SK-N-SH treated with all-trans-retinoic acid at 6 μM for 48 hours (cell line): ENCODE results near the gene GALNTL6.

Experiments used
- CREB5 ChIP-seq: fragments of 250-450 bp; sonication (Bioruptor Pico); IDR thresholded peaks from 2 replicates; pipeline ENCODE4 v1.5.1; 2020; ENCODE audit warnings: low read depth, mild to moderate bottlenecking, moderate library complexity
- TF ChIP-seq, protein P1 (sequence below): fragments of 250-450 bp; sonication (Bioruptor Pico); IDR thresholded peaks from 2 replicates; pipeline ENCODE4 v1.8.0; 2020; ENCODE audit warnings: mild to moderate bottlenecking, moderate library complexity, borderline replicate concordance

GRCh38 chr4:172404676-172405075 lies 591.5 kb downstream of the GALNTL6 start:
- no peak for TF ChIP-seq CREB5 (CRISPR knock-in tag)
- TF ChIP-seq, protein P1, sequence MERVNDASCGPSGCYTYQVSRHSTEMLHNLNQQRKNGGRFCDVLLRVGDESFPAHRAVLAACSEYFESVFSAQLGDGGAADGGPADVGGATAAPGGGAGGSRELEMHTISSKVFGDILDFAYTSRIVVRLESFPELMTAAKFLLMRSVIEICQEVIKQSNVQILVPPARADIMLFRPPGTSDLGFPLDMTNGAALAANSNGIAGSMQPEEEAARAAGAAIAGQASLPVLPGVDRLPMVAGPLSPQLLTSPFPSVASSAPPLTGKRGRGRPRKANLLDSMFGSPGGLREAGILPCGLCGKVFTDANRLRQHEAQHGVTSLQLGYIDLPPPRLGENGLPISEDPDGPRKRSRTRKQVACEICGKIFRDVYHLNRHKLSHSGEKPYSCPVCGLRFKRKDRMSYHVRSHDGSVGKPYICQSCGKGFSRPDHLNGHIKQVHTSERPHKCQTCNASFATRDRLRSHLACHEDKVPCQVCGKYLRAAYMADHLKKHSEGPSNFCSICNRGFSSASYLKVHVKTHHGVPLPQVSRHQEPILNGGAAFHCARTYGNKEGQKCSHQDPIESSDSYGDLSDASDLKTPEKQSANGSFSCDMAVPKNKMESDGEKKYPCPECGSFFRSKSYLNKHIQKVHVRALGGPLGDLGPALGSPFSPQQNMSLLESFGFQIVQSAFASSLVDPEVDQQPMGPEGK (CRISPR knock-in tag), result no peak
